Endothelial cell of umbilical vein (primary cell): Measurements from ENCODE around the gene RFC2. TPM values are rescaled to one million over a fixed set of nuclear protein-coding genes. Genes with fewer than 3 reads are reported as not detected.

Experiments used
- BruUV-seq: library from RNA; stranded (reverse); fragments of 400-500 nt; replicated peaks from 2 replicates; lab custom pipeline; 2021; lab: Mats Ljungman, UMichigan
- CTCF ChIA-PET: fragments of 300-600, 350-600 bp; sonication (Branson Sonifier 250); formaldehyde crosslinking; loops from one replicate; lab custom pipeline; 2021; ENCODE audit warnings: antibody characterized with exemption, inconsistent platforms; lab: Charles Lee
- POLR2A ChIA-PET: fragments of 300-600, 350-600 bp; sonication (Branson Sonifier 250); formaldehyde crosslinking; loops from one replicate; lab custom pipeline; 2021; ENCODE audit warnings: antibody characterized with exemption, inconsistent platforms; lab: Charles Lee
- DNase-seq: peaks from one replicate; pipeline ENCODE4 v3.0.0-alpha.2; 2011; ENCODE audit warnings: low read depth, low spot score
- FAIRE-seq: peaks from 2 replicates; lab custom pipeline; 2011; peaks lifted over from hg19 to GRCh38; lab: Jason Lieb, UNC
- H2AFZ ChIP-seq: 2 replicates; pipeline ENCODE4 v1.6.0; 2012; ENCODE audit warnings: low read depth, low read length, control low read depth, inconsistent platforms
- H3K27ac ChIP-seq: 2 replicates; pipeline ENCODE4 v1.5.1; 2011; ENCODE audit warnings: low read depth, mild to moderate bottlenecking, control low read depth, low read length, moderate library complexity; ENCODE audit not compliant: insufficient read depth
- H3K27me3 ChIP-seq, 2 experiments: 2 replicates each; pipeline versions ENCODE4 v1.6.0 to v1.6.1; 2011; ENCODE audit warnings: low read length in 2 of 2, mixed read lengths in 1 of 2; ENCODE audit not compliant: control insufficient read depth in 2 of 2, insufficient read depth in 2 of 2
- H3K36me3 ChIP-seq, 2 experiments: 2 replicates in 1 of 2; 3 replicates in 1 of 2; pipeline ENCODE4 v1.5.1; 2011; ENCODE audit warnings: low read length in 2 of 2, mild to moderate bottlenecking in 1 of 2, moderate library complexity in 1 of 2; ENCODE audit not compliant: control insufficient read depth in 2 of 2, insufficient read depth in 2 of 2; ENCODE audit errors: extremely low read depth in 1 of 2
- H3K4me1 ChIP-seq: 3 replicates; pipeline ENCODE4 v1.5.1; 2011; ENCODE audit warnings: mild to moderate bottlenecking, low read length; ENCODE audit not compliant: control insufficient read depth, insufficient read depth; ENCODE audit errors: extremely low read depth
- H3K4me2 ChIP-seq: 2 replicates; pipeline ENCODE4 v1.6.1; 2011; ENCODE audit warnings: low read length, control low read depth, mixed read lengths; ENCODE audit not compliant: insufficient read depth
- H3K4me3 ChIP-seq, 3 experiments: fragments of 200-600 bp in 1 of 3; sonication (generic), shearing (Covaris generic) in 1 of 3; replicated peaks in 1 of 3; 2 replicates each; pipeline ENCODE4 v1.5.1; 2011 to 2016; ENCODE audit warnings: control low read depth in 3 of 3, low read length in 3 of 3, mild to moderate bottlenecking in 2 of 3, inconsistent platforms in 1 of 3, low read depth in 1 of 3, moderate library complexity in 1 of 3; ENCODE audit not compliant: insufficient read depth in 1 of 3
- H3K79me2 ChIP-seq: 2 replicates; pipeline ENCODE4 v1.6.0; 2012; ENCODE audit warnings: low read length, inconsistent platforms; ENCODE audit not compliant: control insufficient read depth, insufficient read depth
- H3K9ac ChIP-seq: replicated peaks from 2 replicates; pipeline ENCODE3; 2011; ENCODE audit warnings: low read length, control low read depth; ENCODE audit not compliant: insufficient read depth; ENCODE audit errors: extremely low read depth
- H3K9me1 ChIP-seq: replicated peaks from 3 replicates; pipeline ENCODE4 v1.6.0; 2011; ENCODE audit warnings: mild to moderate bottlenecking, low read length; ENCODE audit not compliant: control insufficient read depth, insufficient read depth; ENCODE audit errors: extremely low read depth
- H3K9me3 ChIP-seq: replicated peaks from 2 replicates; pipeline ENCODE4 v1.5.1; 2012; ENCODE audit warnings: low read length, inconsistent platforms; ENCODE audit not compliant: control insufficient read depth, insufficient read depth
- H4K20me1 ChIP-seq: replicated peaks from 2 replicates; pipeline ENCODE3; 2011; ENCODE audit warnings: mild to moderate bottlenecking, low read length; ENCODE audit not compliant: control insufficient read depth, insufficient read depth; ENCODE audit errors: extremely low read depth
- CTCF ChIP-seq, 2 donors: IDR thresholded peaks; 1 replicate in 1 of 2; 2 replicates in 1 of 2; pipeline ENCODE4 v1.5.1; 2011; ENCODE audit warnings: low read length in 2 of 2, mild to moderate bottlenecking in 2 of 2, moderate library complexity in 2 of 2, control low read depth in 1 of 2, inconsistent platforms in 1 of 2, low read depth in 1 of 2; ENCODE audit not compliant: insufficient read depth in 1 of 2; ENCODE audit errors: extremely low read depth in 1 of 2
- EZH2 ChIP-seq: IDR thresholded peaks from 2 replicates; pipeline ENCODE4 v1.6.1; 2012; ENCODE audit warnings: borderline replicate concordance, low read depth, mild to moderate bottlenecking, moderate library complexity, low read length, inconsistent platforms; ENCODE audit not compliant: severe bottlenecking
- FOS ChIP-seq: IDR thresholded peaks from 2 replicates; pipeline ENCODE4 v1.6.1; 2011; ENCODE audit warnings: mild to moderate bottlenecking, low read length, moderate library complexity, borderline replicate concordance; ENCODE audit not compliant: insufficient read depth
- GATA2 ChIP-seq: IDR thresholded peaks from 2 replicates; pipeline ENCODE4 v1.7.0; 2011; ENCODE audit warnings: low read depth, mild to moderate bottlenecking, moderate library complexity, mixed read lengths, low read length; ENCODE audit not compliant: insufficient read length, insufficient read depth
- JUN ChIP-seq: IDR thresholded peaks from 2 replicates; pipeline ENCODE4 v1.6.1; 2011; ENCODE audit warnings: borderline replicate concordance, low read depth; ENCODE audit not compliant: insufficient read length, insufficient read depth
- MAX ChIP-seq: IDR thresholded peaks from 2 replicates; pipeline ENCODE4 v1.6.1; 2011; ENCODE audit not compliant: insufficient read depth, insufficient read length
- MYC ChIP-seq: IDR thresholded peaks from one replicate; pipeline ENCODE4 v1.6.1; 2011; ENCODE audit warnings: mild to moderate bottlenecking, low read depth, low read length
- POLR2A ChIP-seq: IDR thresholded peaks from 2 replicates; pipeline ENCODE4 v1.6.1; 2012; ENCODE audit warnings: low read depth, mild to moderate bottlenecking, control low read depth, low read length
- POLR2AphosphoS5 ChIP-seq: IDR thresholded peaks from 2 replicates; pipeline ENCODE4 v1.6.1; 2012; ENCODE audit warnings: low read depth, mild to moderate bottlenecking, control low read depth, low read length, moderate library complexity; ENCODE audit not compliant: insufficient read depth
- dilution Hi-C: fragments of 300-500 bp; cut with MboI; formaldehyde crosslinking; loops from one replicate; pipeline ENCODE4 v1.15.0; 2019; ENCODE audit warnings: low sequenced_read_pairs; ENCODE audit not compliant: extremely low pct_ligation_motif_present
- intact Hi-C: fragments of 100-400 bp; cut with micrococcal nuclease; formaldehyde crosslinking; loops from one replicate; pipeline ENCODE4 v1.10.0; 2022
- polyA plus RNA-seq, 4 experiments: library from polyadenylated mRNA; depleted of rRNA in 3 of 4; stranded (reverse) in 3 of 4; unstranded in 1 of 4; fragments of >200 nt; gene quantifications; 2 replicates each; pipeline versions ENCODE4 v1.2.1 to v1.2.3, GENCODE V29; 2011 to 2012; ENCODE audit warnings: missing spikeins in 1 of 4
- total RNA-seq: library from RNA; stranded (reverse); gene quantifications from 2 replicates; pipeline ENCODE4 v1.2.3, GENCODE V29; 2021

Gene RFC2
- total and polyA plus RNA-seq, 2 donors (not counting 3 experiments of a cell fraction or from before 2014, with no cell fraction given), result 24.4 to 44.3 TPM

GRCh38 chr7:74289659-74290552, 35.7 kb upstream of the RFC2 start:
- intact Hi-C loops, result loop anchor here (1.0 to 5.0 kb wide), 5 partner anchors 11 to 103 kb away; partner anchors contain the start of gene RFC2

More at GRCh38 chr7:74289659-74290552, 35.7 kb upstream of the RFC2 start:
- peaks cover 38% of the 10 kb centered on the region for H3K79me2 ChIP-seq
- H3K4me3 ChIP-seq, result peak overlapping the region; percentile 75 to 90 (median 85)
- H3K9me1 ChIP-seq, result no peaks in the 10 kb centered on the region
- no TSS peak for BruUV-seq
- POLR2A ChIA-PET, result interaction anchor here (0.9 kb wide), 1 partner anchor 10 kb away, joined by 3 read pairs; no protein-coding TSS in a partner anchor
- H3K27me3 ChIP-seq, result no peaks in the 10 kb centered on the region
- DNase-seq (no peak), FAIRE-seq (no peak)
- peak overlapping the region; percentile 53 for H2AFZ ChIP-seq
- H3K9ac ChIP-seq, result peak overlapping the region; percentile 73
- CTCF ChIA-PET, result interaction anchor here (1.4 to 5.6 kb wide), 6 partner anchors 10 to 111 kb away, joined by 3 to 33 read pairs (median 20); no protein-coding TSS in a partner anchor
- H3K4me2 ChIP-seq, result peak overlapping the region; percentile 86
- no peaks in the 10 kb centered on the region for H4K20me1 ChIP-seq
- no peaks in the 10 kb centered on the region for H3K9me3 ChIP-seq
- H3K27ac ChIP-seq, result peak overlapping the region; percentile 29
- no peaks in the 10 kb centered on the region for H3K36me3 ChIP-seq
- TF ChIP-seq EZH2 (no peak), FOS (no peak), JUN (no peak), MAX (no peak), GATA2 (no peak), MYC (no peak), CTCF (IDR thresholded peaks at IDR 0.05; ENCODE audit: extremely low read depth in 1 of 2, insufficient read depth in 1 of 2, low read depth in 1 of 2, low read length in 2 of 2) (no peak), POLR2AphosphoS5 (no peak), POLR2A (no peak)
- peaks cover 11% of the 10 kb centered on the region for H3K4me1 ChIP-seq
- dilution Hi-C loops, result no loop called here
